Measurements from ENCODE around the gene CASR.

The CASR gene

DNA sequence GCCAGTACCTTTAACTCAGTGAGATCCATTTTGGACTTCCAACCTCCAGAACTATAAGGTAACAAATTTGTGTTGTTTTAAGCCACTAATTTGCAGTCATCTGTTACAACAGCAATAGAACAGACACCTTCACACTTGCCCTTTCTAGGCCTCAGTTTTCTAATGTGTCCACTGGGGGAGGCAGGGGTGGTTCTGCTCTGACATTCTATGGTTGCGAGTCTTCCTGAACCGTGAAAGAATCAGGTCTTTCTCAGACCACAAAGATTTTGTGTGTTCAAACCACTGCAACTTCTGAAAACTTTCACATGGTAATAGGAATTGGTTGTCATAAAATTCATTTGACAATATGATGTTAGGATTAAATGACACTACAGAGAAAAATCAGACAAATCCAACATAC, 114.8 kb downstream of the CASR start:
- TF ChIP-seq GATA3 (IDR thresholded peaks at IDR 0.05; ENCODE audit: low read depth, low read length), result no peak
- TF ChIP-seq GATA2 (IDR thresholded peaks at IDR 0.05; ENCODE audit: low read depth, low read length), result no peak

GRCh38 chr3:122299215-122299614, 115.7 kb downstream of the CASR start:
- TF ChIP-seq GATA2 (IDR thresholded peaks at IDR 0.05; ENCODE audit: low read depth, low read length) (no peak), GATA3 (IDR thresholded peaks at IDR 0.05; ENCODE audit: low read depth, low read length) (no peak)

DNA sequence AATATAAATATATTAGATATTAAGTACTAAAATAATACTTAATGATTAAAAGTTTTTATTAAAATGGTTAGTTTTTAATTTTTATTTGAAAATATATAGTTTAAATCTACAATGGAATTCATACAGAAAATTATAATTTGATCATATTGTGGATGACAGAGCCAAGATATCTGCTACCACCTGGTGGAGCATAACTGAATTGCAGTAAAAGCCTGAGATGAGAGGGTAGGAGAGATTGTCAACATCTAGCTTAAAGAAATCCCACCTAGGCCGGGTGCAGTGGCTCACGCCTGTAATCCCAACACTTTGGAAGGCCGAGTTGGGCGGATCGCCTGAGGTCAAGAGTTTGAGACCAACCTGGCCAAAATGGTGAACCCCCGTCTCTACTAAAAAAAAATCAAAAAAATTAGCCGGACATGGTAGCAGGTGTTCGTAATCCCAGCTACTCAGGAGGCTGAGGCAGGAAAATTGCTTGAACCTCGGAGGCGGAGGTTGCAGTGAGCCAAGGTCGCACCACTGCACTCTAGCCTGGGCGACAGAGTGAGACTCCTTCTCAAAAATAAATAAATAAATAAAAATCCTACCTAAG, 116.5 kb downstream of the CASR start:
- TF ChIP-seq GATA3 (IDR thresholded peaks at IDR 0.05; ENCODE audit: low read depth, low read length) (no peak), GATA2 (IDR thresholded peaks at IDR 0.05; ENCODE audit: low read depth, low read length) (no peak)

- no peak for TF ChIP-seq GATA3 (IDR thresholded peaks at IDR 0.05; ENCODE audit: low read depth, low read length)
- no peak for TF ChIP-seq GATA2 (IDR thresholded peaks at IDR 0.05; ENCODE audit: low read depth, low read length)
These were observed 117.6 kb downstream of the CASR start for GRCh38 chr3:122301063-122301462.

DNA sequence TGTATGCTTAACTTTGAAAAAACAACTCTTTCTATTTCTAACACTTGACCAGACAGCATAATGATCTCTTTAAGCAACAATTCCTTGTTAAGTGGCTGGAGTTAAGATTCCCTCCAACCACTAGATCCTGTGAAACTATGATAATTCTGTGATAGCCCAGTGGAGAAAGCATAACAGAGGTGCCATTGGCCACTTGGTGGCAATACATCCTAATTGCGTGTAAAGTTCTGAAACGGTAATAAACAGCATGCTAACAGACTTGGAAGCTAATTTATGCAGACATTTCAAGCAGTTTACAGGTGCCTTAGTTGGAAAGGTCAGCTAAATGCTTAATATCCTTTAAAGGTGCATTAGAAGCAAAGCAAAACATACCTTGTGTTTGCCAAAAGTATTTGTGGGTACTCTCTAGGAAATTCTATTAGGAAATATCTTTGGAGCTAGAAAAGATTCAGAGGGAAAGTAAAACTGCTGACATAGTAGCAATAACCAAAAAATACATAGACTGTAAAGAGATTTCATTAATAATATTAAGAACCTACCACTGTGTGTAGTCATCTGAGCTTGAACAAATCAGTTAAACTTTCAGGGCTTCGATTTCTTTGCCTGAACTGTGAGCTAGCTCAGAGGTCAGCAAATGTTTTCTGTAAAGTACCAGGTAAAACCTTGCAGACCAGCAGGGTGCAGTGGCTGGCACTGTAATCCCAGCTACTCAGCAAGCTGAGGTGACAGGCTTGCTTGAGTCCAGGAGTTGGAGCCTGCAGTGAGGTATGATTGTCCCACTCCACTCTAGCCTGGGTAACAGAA, 122.6 kb downstream of the CASR start:
- no peak for TF ChIP-seq GATA2 (IDR thresholded peaks at IDR 0.05; ENCODE audit: low read depth, low read length)
- TF ChIP-seq GATA3 (IDR thresholded peaks at IDR 0.05; ENCODE audit: low read depth, low read length), result no peak

- no peak for TF ChIP-seq GATA2 (IDR thresholded peaks at IDR 0.05; ENCODE audit: low read depth, low read length)
These were observed 123.1 kb downstream of the CASR start for GRCh38 chr3:122306622-122306953.

DNA sequence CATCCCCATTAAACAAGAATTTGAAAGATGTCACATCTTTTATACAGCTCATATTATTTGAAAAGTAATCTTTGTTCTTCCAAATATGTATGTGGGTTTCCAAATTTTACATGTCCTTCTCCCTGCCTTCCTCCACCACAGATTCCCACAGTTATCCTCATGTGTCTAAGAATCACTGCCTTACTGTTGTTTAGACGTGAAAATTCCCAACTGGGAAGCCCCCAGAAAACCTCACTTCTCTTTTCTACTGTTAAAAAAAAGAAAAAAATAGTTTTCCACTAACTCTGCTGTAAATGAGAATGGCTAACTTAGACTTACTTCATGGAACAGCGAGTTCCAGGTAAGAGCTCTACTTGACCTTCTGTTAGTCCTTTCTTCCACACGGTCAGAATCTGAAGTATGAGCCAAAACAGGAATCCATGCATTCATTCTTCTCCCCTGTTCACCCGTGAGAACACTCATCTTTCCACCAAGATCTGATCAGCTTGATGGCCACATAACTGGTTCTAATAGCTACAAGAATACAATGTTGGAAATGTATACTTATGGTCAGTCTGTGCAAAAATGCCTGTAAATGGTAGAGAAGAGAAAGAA, 123.7 kb downstream of the CASR start:
- no peak for TF ChIP-seq GATA2 (IDR thresholded peaks at IDR 0.05; ENCODE audit: low read depth, low read length)
- no peak for TF ChIP-seq GATA3 (IDR thresholded peaks at IDR 0.05; ENCODE audit: low read depth, low read length)

DNA sequence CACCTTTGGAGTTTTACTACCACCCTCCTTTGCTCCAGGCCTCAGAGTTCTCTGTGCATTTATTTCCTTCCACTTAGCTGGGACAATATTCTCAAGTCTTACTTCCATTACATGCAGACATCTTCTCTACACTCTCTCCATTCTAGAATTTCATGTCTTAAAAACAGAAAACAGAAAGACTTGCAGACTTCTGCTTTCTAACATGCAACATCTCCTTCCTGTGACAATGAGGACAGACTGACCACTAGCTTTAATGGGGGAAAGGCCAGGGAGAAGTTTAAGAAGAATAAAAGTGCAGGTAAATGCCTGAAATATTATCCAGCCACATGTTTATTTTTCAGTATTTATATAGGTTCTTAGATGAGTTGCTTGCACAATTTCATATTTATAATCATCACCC, 124.5 kb downstream of the CASR start:
- TF ChIP-seq GATA3 (IDR thresholded peaks at IDR 0.05; ENCODE audit: low read depth, low read length) (no peak), GATA2 (IDR thresholded peaks at IDR 0.05; ENCODE audit: low read depth, low read length) (no peak)

GRCh38 chr3:122310361-122310760, 126.9 kb downstream of the CASR start:
- no peak for TF ChIP-seq GATA3 (IDR thresholded peaks at IDR 0.05; ENCODE audit: low read depth, low read length)
- TF ChIP-seq GATA2 (IDR thresholded peaks at IDR 0.05; ENCODE audit: low read depth, low read length), result no peak

GRCh38 chr3:122312826-122313225, 129.4 kb downstream of the CASR start:
- TF ChIP-seq GATA3 (IDR thresholded peaks at IDR 0.05; ENCODE audit: low read depth, low read length) (no peak), GATA2 (IDR thresholded peaks at IDR 0.05; ENCODE audit: low read depth, low read length) (no peak)

GRCh38 chr3:122313281-122313680, 129.8 kb downstream of the CASR start:
- TF ChIP-seq GATA3 (IDR thresholded peaks at IDR 0.05; ENCODE audit: low read depth, low read length), result no peak
- no peak for TF ChIP-seq GATA2 (IDR thresholded peaks at IDR 0.05; ENCODE audit: low read depth, low read length)

DNA sequence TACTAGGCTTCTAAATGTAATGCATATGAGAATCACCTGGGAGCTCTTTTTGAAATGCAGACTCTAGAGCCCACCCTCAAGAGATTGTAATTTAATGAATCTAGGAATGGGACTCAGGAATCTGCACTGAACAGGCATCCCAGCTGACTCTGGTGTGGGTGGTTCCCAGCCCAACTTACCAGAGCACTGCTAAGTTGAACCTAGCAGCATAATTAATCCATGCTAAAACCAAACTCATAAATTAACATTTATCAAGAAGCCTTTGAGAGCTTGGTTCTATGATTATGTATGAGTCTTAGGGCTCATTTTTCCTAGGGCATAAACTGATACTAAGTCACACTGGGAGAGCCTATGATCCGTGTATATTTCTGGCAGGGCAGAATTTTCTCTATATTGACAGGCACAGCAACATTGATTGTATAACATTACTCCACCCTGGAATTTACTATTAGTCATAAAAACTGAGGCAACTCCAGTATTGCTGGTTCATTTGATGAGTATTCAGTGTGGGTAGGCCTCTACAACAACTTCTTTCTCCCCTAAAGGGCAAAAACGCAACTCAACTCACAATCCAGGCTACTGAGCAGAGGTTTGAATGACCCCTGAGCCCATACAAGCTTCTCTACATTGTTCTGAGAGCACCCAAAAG, 130.9 kb downstream of the CASR start:
- TF ChIP-seq GATA2 (IDR thresholded peaks at IDR 0.05; ENCODE audit: low read depth, low read length), result no peak
- no peak for TF ChIP-seq GATA3 (IDR thresholded peaks at IDR 0.05; ENCODE audit: low read depth, low read length)

DNA sequence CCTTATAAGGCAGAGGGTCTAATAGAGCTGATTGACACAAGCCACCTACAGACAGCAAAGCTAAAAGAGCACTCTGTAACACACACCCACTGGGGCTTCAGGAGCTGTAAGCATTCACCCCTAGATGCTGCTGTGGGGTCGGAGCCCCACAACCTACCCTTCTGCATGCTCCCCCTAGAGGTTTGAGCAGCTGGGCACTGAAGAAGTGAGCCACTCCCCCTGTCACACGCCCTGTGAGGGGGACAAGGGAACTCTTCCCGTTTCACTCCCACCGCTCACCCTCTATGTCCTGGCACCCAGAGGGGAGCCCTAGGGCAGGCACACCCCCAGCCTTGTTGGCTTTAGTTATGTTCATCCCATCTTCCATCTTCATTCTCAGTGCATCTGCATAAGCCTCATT, 132.2 kb downstream of the CASR start:
- TF ChIP-seq GATA2 (IDR thresholded peaks at IDR 0.05; ENCODE audit: low read depth, low read length) (no peak), GATA3 (IDR thresholded peaks at IDR 0.05; ENCODE audit: low read depth, low read length) (no peak)

DNA sequence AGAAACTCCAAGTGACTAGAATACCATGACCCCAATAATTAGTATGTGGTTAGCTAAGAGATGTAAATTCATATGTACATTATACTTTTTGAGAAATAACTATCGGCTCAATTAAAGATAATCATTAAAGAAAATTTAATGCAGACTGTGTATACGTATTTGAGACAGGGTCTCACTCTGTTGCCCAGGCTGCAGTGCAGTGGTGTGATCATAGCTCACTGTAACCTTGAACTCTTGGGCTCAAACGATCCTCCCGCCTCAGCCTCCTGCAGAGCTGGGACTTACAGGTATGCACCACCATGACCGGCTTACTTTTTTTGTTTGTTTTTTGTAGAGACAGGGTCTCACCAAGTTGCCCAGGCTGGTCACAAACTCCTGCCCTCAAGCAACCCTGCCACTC, 132.9 kb downstream of the CASR start:
- TF ChIP-seq GATA2 (IDR thresholded peaks at IDR 0.05; ENCODE audit: low read depth, low read length) (no peak), GATA3 (IDR thresholded peaks at IDR 0.05; ENCODE audit: low read depth, low read length) (no peak)

DNA sequence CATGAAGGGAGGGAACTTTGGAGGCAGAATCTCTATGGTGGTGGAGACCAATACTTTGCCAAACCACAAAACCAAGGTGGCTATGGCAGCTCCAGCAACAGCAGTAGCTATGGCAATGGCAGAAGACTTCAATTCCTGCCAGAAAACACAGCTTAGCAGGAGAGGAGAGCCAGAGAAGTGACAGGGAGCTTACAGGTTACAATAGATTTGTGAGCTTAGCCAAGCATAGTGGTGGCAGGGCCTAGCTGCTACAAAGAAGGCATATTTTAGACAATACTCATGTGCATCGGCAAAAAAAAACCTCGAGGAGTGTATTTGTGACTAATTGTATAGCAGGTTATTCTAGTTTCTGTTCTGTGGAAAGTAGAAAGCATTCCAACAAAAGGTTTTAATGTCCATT, 135.2 kb downstream of the CASR start:
- no peak for TF ChIP-seq GATA2 (IDR thresholded peaks at IDR 0.05; ENCODE audit: low read depth, low read length)
- TF ChIP-seq GATA3 (IDR thresholded peaks at IDR 0.05; ENCODE audit: low read depth, low read length), result no peak

Measured in SH-SY5Y (cell line).